ENCODE results near the gene MOB1A.

DNA sequence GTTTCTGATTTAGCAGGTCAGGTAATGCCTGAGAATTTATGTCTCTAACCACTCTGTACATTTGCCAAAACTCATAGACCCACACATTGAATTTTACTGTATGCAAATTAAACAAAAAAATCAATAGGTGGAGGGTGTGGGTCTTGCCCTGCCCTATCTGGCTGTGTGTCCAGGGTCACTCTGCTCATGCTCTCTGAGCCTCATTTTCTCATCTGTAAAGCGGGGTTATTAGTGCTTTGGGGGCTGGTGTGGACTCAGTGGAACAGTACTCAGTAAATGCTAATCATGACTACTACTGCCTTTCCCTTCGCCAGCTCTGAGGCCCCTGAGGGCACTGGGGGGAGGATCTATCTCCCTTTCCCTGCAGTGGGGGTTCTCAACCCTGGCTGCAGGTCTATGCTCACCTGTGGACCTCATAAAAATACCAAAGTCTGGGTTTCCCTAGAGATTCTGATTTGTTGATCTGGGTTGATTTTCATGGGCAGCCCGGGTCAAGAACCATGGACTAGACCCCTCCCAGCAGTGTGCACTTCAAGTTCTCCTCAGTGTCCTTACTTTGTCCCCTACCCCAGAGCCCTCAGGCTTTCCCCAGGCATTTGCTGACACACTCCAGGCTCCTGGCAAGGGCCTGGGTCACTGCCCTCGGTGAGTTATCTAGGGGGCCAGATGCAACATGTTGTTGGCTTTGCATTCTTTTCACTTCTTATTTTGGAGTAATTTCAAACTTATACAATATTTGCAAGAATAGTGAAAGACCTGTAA is 47.2 kb upstream of the MOB1A start:
- no peak for TF ChIP-seq CTCF (IDR thresholded peaks at IDR 0.05)
- TF ChIP-seq EP300 (IDR thresholded peaks at IDR 0.05) = no peak
- TF ChIP-seq POLR2A (IDR thresholded peaks at IDR 0.05) = no peak
- TF ChIP-seq POLR2AphosphoS5 (IDR thresholded peaks at IDR 0.05) = no peak

Data from upper lobe of left lung (tissue), 4 donors.